Brain microvascular endothelial cell (primary cell): ENCODE measurements around the gene DHRS7B.

Source experiments
- DNase-seq: peaks from one replicate; pipeline ENCODE4 v3.0.0-alpha.2; 2020
- H3K27ac ChIP-seq: fragments of 250-450 bp; sonication (Bioruptor Pico); 2 replicates; pipeline ENCODE4 v1.5.1; 2020; ENCODE audit warnings: mild to moderate bottlenecking, moderate library complexity
- H3K27me3 ChIP-seq: fragments of 250-450 bp; sonication (Bioruptor Pico); replicated peaks from 2 replicates; pipeline ENCODE4 v1.5.1; 2020; ENCODE audit warnings: mild to moderate bottlenecking
- H3K36me3 ChIP-seq: fragments of 250-450 bp; sonication (Bioruptor Pico); replicated peaks from 2 replicates; pipeline ENCODE4 v1.5.1; 2020; ENCODE audit warnings: mild to moderate bottlenecking
- H3K4me3 ChIP-seq: 2 replicates; pipeline ENCODE4 v1.5.1; 2011; ENCODE audit warnings: low read depth, mild to moderate bottlenecking, control low read depth, low read length, moderate library complexity
- CTCF ChIP-seq: IDR thresholded peaks from 2 replicates; pipeline ENCODE4 v1.5.1; 2011; ENCODE audit warnings: low read depth, mild to moderate bottlenecking, moderate library complexity, low read length, control low read depth, inconsistent platforms; ENCODE audit errors: missing control alignments
- in situ Hi-C: cut with HindIII; loops from 2 replicates; pipeline ENCODE4 v1.10.0; 2017; ENCODE audit warnings: low sequenced_read_pairs, low pct_ligation_motif_present

DHRS7B gene

GRCh38 chr17:21213638-21214014 lies 86.9 kb downstream of the DHRS7B start:
- in situ Hi-C loops, result no loop called here
- peak overlapping the region; percentile 77 for H3K4me3 ChIP-seq

DNA sequence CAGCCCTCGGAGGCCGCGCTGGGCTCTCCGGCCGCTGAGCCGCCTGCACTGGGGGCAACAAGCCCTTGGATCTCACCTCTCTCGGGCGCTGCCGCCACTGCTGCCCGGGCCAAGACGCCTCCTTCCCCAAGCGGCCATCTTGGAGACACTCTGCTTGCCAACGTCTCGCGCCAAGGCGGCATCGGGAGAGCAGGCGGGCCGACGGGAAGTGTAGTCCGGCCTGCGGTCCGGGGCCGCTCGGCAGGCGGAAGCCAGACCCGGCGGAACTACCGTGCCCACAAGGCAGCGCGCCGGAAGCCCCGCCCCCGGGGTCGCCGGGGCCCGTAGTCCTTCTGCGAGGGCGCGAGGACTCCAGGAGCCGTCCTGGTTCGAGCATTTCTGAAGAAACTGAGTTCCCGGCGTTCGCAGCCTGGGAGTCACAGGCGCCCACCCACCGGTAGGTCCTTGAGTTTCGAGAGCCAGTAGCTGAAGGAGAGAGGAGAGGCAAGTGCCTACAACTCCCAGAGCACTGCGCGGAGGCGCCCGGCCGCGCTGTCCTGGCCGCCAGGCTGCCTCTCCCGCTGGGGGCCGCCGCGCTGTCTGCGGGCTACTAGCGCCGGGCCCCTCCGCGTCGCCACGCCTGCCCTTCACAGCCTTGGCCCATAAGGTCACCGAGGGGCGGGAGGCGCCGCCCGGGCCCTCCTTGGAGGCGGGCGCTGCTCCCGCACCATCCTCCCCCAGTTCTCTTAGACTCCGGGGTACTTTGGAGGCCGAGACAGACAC lies 87.4 kb downstream of the DHRS7B start, which contains the start of gene TMEM11:
Gene TMEM11, minus strand, starts transcription at position 147 of the 762 bp plus-strand sequence. Its CDS starts 9 bp downstream, at position 138.
- H3K27ac ChIP-seq, result peak within 1 kb of the TSS; percentile 94
- in situ Hi-C loops, result no loop called here
- TF ChIP-seq CTCF, result no peak
- DNase-seq, result peak; percentile 93
- peak within 1 kb of the TSS; percentile 77 for H3K4me3 ChIP-seq
- peaks cover 4% of the 10 kb centered on the region for H3K36me3 ChIP-seq
- no peaks in the 10 kb centered on the region for H3K27me3 ChIP-seq

More at GRCh38 chr17:21213638-21214014, 86.9 kb downstream of the DHRS7B start:
- Histone ChIP-seq H3K36me3 (peaks cover 4% of the 10 kb centered on the region), H3K27ac (peak overlapping the region; percentile 94), H3K27me3 (no peaks in the 10 kb centered on the region)
- DNase-seq, result peak; percentile 3
- no peak for TF ChIP-seq CTCF

GRCh38 chr17:21214777-21215541 lies 88.2 kb downstream of the DHRS7B start:
- Histone ChIP-seq H3K4me3 (peak overlapping the region; percentile 77), H3K27ac (peak overlapping the region; percentile 94), H3K27me3 (no peaks in the 10 kb centered on the region), H3K36me3 (peaks cover 4% of the 10 kb centered on the region)
- peak; percentile 22 for DNase-seq
- in situ Hi-C loops, result no loop called here
- no peak for TF ChIP-seq CTCF

DNA sequence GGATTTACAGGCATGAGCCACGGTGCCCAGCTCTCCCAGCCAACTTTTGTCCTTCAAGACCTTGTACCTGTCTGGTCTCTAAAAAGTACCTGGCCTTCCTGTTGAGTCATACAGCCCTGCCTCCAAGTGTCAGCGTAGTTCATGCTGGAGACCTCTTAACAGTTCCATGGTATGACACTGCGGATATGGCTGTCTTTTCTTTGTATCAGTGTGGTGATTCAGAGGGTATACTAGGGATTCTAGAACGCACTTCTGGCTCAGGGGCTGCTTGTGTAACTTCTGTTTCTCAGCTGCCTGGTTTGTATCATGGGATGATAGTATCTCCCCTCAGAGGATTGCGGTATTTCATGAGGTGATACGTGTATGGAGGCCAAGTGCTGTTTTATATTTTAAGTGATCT lies 89.2 kb downstream of the DHRS7B start:
- H3K4me3 ChIP-seq, result no peak overlapping the region
- no peaks in the 10 kb centered on the region for H3K36me3 ChIP-seq
- no peak for TF ChIP-seq CTCF
- no peak overlapping the region for H3K27ac ChIP-seq
- DNase-seq, result no peak
- H3K27me3 ChIP-seq, result no peaks in the 10 kb centered on the region
- in situ Hi-C loops, result no loop called here

GRCh38 chr17:21217346-21217745 lies 90.6 kb downstream of the DHRS7B start:
- H3K4me3 ChIP-seq, result no peak overlapping the region
- TF ChIP-seq CTCF, result no peak
- peaks cover 2% of the 10 kb centered on the region for H3K36me3 ChIP-seq
- H3K27ac ChIP-seq, result no peak overlapping the region
- no peak for DNase-seq
- in situ Hi-C loops, result no loop called here
- H3K27me3 ChIP-seq, result no peaks in the 10 kb centered on the region
